Mucosa of rectum (tissue), 2 donors: ENCODE data around the gene NGDN.
"Not testable (repeated sequence)": the region's sequence is repeated elsewhere in the genome, so short reads cannot be mapped to it uniquely, and the experiment has no call there.

Experiments used
- H3K27ac ChIP-seq, 2 donors: one replicate each; pipeline ENCODE4 v1.7.0; 2013; ENCODE audit warnings: inconsistent platforms in 2 of 2, low read depth in 2 of 2, low read length in 2 of 2
- H3K27me3 ChIP-seq, 2 donors: one replicate each; pipeline ENCODE4 v1.7.0; 2013; ENCODE audit warnings: low read length in 2 of 2; ENCODE audit not compliant: control insufficient read depth in 2 of 2, insufficient read depth in 2 of 2
- H3K36me3 ChIP-seq, 2 donors: one replicate each; pipeline ENCODE4 v1.7.0; 2013; ENCODE audit warnings: low read length in 2 of 2; ENCODE audit not compliant: control insufficient read depth in 2 of 2, insufficient read depth in 2 of 2
- H3K4me1 ChIP-seq, 2 donors: one replicate each; pipeline ENCODE4 v1.7.0; 2013; ENCODE audit warnings: low read length in 2 of 2, mild to moderate bottlenecking in 1 of 2; ENCODE audit not compliant: control insufficient read depth in 2 of 2, insufficient read depth in 2 of 2
- H3K4me3 ChIP-seq, 2 donors: one replicate each; pipeline ENCODE4 v1.7.0; 2013; ENCODE audit warnings: low read length in 2 of 2
- H3K9ac ChIP-seq, 2 donors: one replicate each; pipeline ENCODE4 v1.7.0; 2013; ENCODE audit warnings: low read length in 2 of 2, low read depth in 1 of 2, mild to moderate bottlenecking in 1 of 2
- H3K9me3 ChIP-seq, 2 donors: one replicate each; pipeline ENCODE4 v1.7.0; 2013; ENCODE audit warnings: low read length in 2 of 2; ENCODE audit not compliant: control insufficient read depth in 2 of 2
- donor health status: healthy.
- donor health status: Normal muscosa, but diverticular disease.

NGDN gene

GRCh38 chr14:23469127-23469905, at the start of gene NGDN:
TSS of gene NGDN (plus strand) at chr14:23469703. CDS start at chr14:23469716, 13 bp downstream.
- H3K36me3 ChIP-seq, result peaks cover 16 to 23% of the 10 kb centered on the region in 2 donors
- H3K27me3 ChIP-seq, result no peaks in the 10 kb centered on the region
- peak within 1 kb of the TSS; percentile 80 to 100 for H3K4me3 ChIP-seq
- H3K9me3 ChIP-seq, result no peaks in the 10 kb centered on the region
- peak within 1 kb of the TSS; percentile 78 to 98 for H3K9ac ChIP-seq
- H3K27ac ChIP-seq, result peak within 1 kb of the TSS; percentile 74 to 80
- H3K4me1 ChIP-seq, result peaks cover 0 to 6% of the 10 kb centered on the region in 2 donors

- no peaks in the 10 kb centered on the region for H3K36me3 ChIP-seq
- no peak overlapping the region for H3K9ac ChIP-seq
- no peak overlapping the region for H3K27ac ChIP-seq
- H3K4me1 ChIP-seq, result no peaks in the 10 kb centered on the region
- H3K4me3 ChIP-seq, result no peak overlapping the region
- H3K27me3 ChIP-seq, result no peaks in the 10 kb centered on the region
- no peaks in the 10 kb centered on the region for H3K9me3 ChIP-seq
These were observed 47.9 kb upstream of the NGDN start for GRCh38 chr14:23421594-23421993.

- Histone ChIP-seq H3K27ac (no peak overlapping the region), H3K9me3 (no peaks in the 10 kb centered on the region), H3K9ac (no peak overlapping the region), H3K36me3 (no peaks in the 10 kb centered on the region), H3K4me1 (no peaks in the 10 kb centered on the region), H3K4me3 (no peak overlapping the region), H3K27me3 (peaks cover 0 to 4% of the 10 kb centered on the region in 2 donors)
These were observed 45.8 kb upstream of the NGDN start for GRCh38 chr14:23423657-23424056.

- no peak overlapping the region for H3K27ac ChIP-seq
- H3K36me3 ChIP-seq, result no peaks in the 10 kb centered on the region
- no peak overlapping the region for H3K9ac ChIP-seq
- no peak overlapping the region for H3K4me3 ChIP-seq
- no peaks in the 10 kb centered on the region for H3K9me3 ChIP-seq
- no peaks in the 10 kb centered on the region for H3K4me1 ChIP-seq
- peaks cover 0 to 4% of the 10 kb centered on the region in 2 donors for H3K27me3 ChIP-seq
These were observed 44.3 kb upstream of the NGDN start for GRCh38 chr14:23425169-23425568.

GRCh38 chr14:23425798-23426197, 43.7 kb upstream of the NGDN start:
- H3K9ac ChIP-seq, H3K4me1 ChIP-seq, H3K9me3 ChIP-seq, H3K36me3 ChIP-seq, H3K27ac ChIP-seq, H3K27me3 ChIP-seq, H3K4me3 ChIP-seq: not testable (repeated sequence)

GRCh38 chr14:23428686-23429495, 40.6 kb upstream of the NGDN start:
- Histone ChIP-seq H3K27me3 (peaks cover 0 to 4% of the 10 kb centered on the region in 2 donors), H3K27ac (no peak overlapping the region), H3K9ac (no peak overlapping the region), H3K36me3 (no peaks in the 10 kb centered on the region), H3K4me3 (no peak overlapping the region), H3K4me1 (no peaks in the 10 kb centered on the region), H3K9me3 (no peaks in the 10 kb centered on the region)

- no peaks in the 10 kb centered on the region for H3K9me3 ChIP-seq
- no peak overlapping the region for H3K9ac ChIP-seq
- peaks cover 0 to 4% of the 10 kb centered on the region in 2 donors for H3K27me3 ChIP-seq
- H3K36me3 ChIP-seq, result no peaks in the 10 kb centered on the region
- no peak overlapping the region for H3K4me3 ChIP-seq
- H3K27ac ChIP-seq, result no peak overlapping the region
- no peaks in the 10 kb centered on the region for H3K4me1 ChIP-seq
These were observed 39.3 kb upstream of the NGDN start for GRCh38 chr14:23430016-23430722.

- Histone ChIP-seq H3K27me3 (peaks cover 0 to 4% of the 10 kb centered on the region in 2 donors), H3K36me3 (no peaks in the 10 kb centered on the region), H3K4me1 (no peaks in the 10 kb centered on the region), H3K27ac (no peak overlapping the region), H3K9me3 (no peaks in the 10 kb centered on the region), H3K9ac (no peak overlapping the region), H3K4me3 (no peak overlapping the region)
These were observed 38.8 kb upstream of the NGDN start for GRCh38 chr14:23430723-23431085.

- H3K9ac ChIP-seq, result no peak overlapping the region
- H3K36me3 ChIP-seq, result no peaks in the 10 kb centered on the region
- H3K27ac ChIP-seq, result no peak overlapping the region
- no peaks in the 10 kb centered on the region for H3K9me3 ChIP-seq
- H3K4me1 ChIP-seq, result no peaks in the 10 kb centered on the region
- peaks cover 0 to 4% of the 10 kb centered on the region in 2 donors for H3K27me3 ChIP-seq
- no peak overlapping the region for H3K4me3 ChIP-seq
These were observed 38.0 kb upstream of the NGDN start for GRCh38 chr14:23431486-23431885.
